SK-N-SH (cell line): ENCODE data around the gene CTCF. TPM values are rescaled to one million over a fixed set of nuclear protein-coding genes. Genes with fewer than 3 reads are reported as not detected.

Experiments
- CTCF ChIA-PET: fragments of 300-600, 350-600 bp; formaldehyde crosslinking; extraction: SDS; loops from one replicate; lab custom pipeline; 2021; lab: Yijun Ruan, JAX
- POLR2A ChIA-PET: fragments of 350-600 bp; sonication (Branson Sonifier 250); formaldehyde crosslinking; extraction: SDS; loops from one replicate; lab custom pipeline; 2020; ENCODE audit warnings: antibody characterized with exemption, inconsistent platforms; lab: Yijun Ruan, JAX
- DNase-seq: peaks from one replicate; pipeline ENCODE4 v3.0.0; 2012
- H2AFZ ChIP-seq: fragments of 200-600 bp; sonication (generic); 2 replicates; pipeline ENCODE4 v1.8.1; 2016; ENCODE audit warnings: antibody characterized with exemption, mild to moderate bottlenecking, low read depth
- H3F3A ChIP-seq: fragments of 200-600 bp; sonication (generic); replicated peaks from 2 replicates; pipeline ENCODE3; 2016; ENCODE audit warnings: antibody characterized with exemption, mild to moderate bottlenecking; ENCODE audit not compliant: insufficient read depth
- H3K27ac ChIP-seq, 2 experiments: fragments of 200-500 bp in 1 of 2; fragments of 200-600 bp in 1 of 2; sonication (Bioruptor generic) in 1 of 2; sonication (generic), shearing (Covaris generic) in 1 of 2; 2 replicates each; pipeline versions ENCODE4 v1.5.1 to v1.6.1; 2014 to 2016; ENCODE audit warnings: low read depth in 2 of 2, inconsistent platforms in 1 of 2, low read length in 1 of 2, mild to moderate bottlenecking in 1 of 2, mixed read lengths in 1 of 2
- H3K27me3 ChIP-seq: fragments of 200-600 bp; sonication (generic), shearing (Covaris generic); 2 replicates; pipeline ENCODE4 v1.6.1; 2016; ENCODE audit warnings: mixed run types; ENCODE audit not compliant: insufficient read depth
- H3K36me3 ChIP-seq, 2 experiments: fragments of 200-500 bp in 1 of 2; fragments of 200-600 bp in 1 of 2; sonication (Bioruptor generic) in 1 of 2; sonication (generic) in 1 of 2; replicated peaks in 1 of 2; 2 replicates each; pipeline versions ENCODE3 to v1.5.1; 2014 to 2016; ENCODE audit warnings: low read length in 1 of 2, mild to moderate bottlenecking in 1 of 2; ENCODE audit not compliant: insufficient read depth in 2 of 2, control insufficient read depth in 1 of 2
- H3K4me1 ChIP-seq, 2 experiments: fragments of 200-500 bp in 1 of 2; fragments of 200-600 bp in 1 of 2; sonication (Bioruptor generic) in 1 of 2; sonication (generic), shearing (Covaris generic) in 1 of 2; 2 replicates each; pipeline versions ENCODE4 v1.5.1 to v1.6.1; 2014 to 2016; ENCODE audit warnings: low read depth in 1 of 2, low read length in 1 of 2, mixed run types in 1 of 2; ENCODE audit not compliant: insufficient read depth in 2 of 2, control insufficient read depth in 1 of 2
- H3K4me2 ChIP-seq: fragments of 200-600 bp; sonication (generic), shearing (Covaris generic); 2 replicates; pipeline ENCODE4 v1.6.1; 2017; ENCODE audit warnings: mixed run types
- H3K4me3 ChIP-seq, 2 experiments: fragments of 200-500 bp in 1 of 2; fragments of 200-600 bp in 1 of 2; sonication (Bioruptor generic) in 1 of 2; sonication (generic), shearing (Covaris generic) in 1 of 2; 2 replicates each; pipeline versions ENCODE4 v1.5.1 to v1.8.1; 2014 to 2016; ENCODE audit warnings: low read depth in 2 of 2, inconsistent platforms in 1 of 2, low read length in 1 of 2, mild to moderate bottlenecking in 1 of 2, mixed read lengths in 1 of 2, moderate library complexity in 1 of 2
- H3K79me2 ChIP-seq: fragments of 200-600 bp; sonication (generic); 2 replicates; pipeline ENCODE4 v1.8.1; 2017; ENCODE audit warnings: mild to moderate bottlenecking; ENCODE audit not compliant: insufficient read depth
- H3K9ac ChIP-seq: fragments of 200-600 bp; sonication (generic); 2 replicates; pipeline ENCODE4 v1.6.1; 2017; ENCODE audit warnings: mixed run types
- H3K9me2 ChIP-seq: fragments of 200-600 bp; sonication (generic); 2 replicates; pipeline ENCODE4 v1.6.1; 2017; ENCODE audit warnings: mixed run types
- H3K9me3 ChIP-seq: fragments of 200-600 bp; sonication (generic); 2 replicates; pipeline ENCODE4 v1.6.1; 2017; ENCODE audit warnings: mixed run types, mild to moderate bottlenecking, moderate library complexity
- H4K20me1 ChIP-seq: fragments of 200-600 bp; sonication (generic); 2 replicates; pipeline ENCODE4 v1.6.1; 2017; ENCODE audit warnings: mild to moderate bottlenecking, mixed run types; ENCODE audit not compliant: insufficient read depth
- EP300 ChIP-seq, 2 experiments: IDR thresholded peaks; 2 replicates each; pipeline versions ENCODE4 v1.4.0 to v1.6.1; 2012; ENCODE audit warnings: borderline replicate concordance in 1 of 2, low read depth in 1 of 2, low read length in 1 of 2
- EZH2phosphoT487 ChIP-seq: fragments of 200-600 bp; sonication (generic); IDR thresholded peaks from 2 replicates; pipeline ENCODE4 v1.6.1; 2017; ENCODE audit warnings: low read depth, mixed run types, mild to moderate bottlenecking, antibody characterized with exemption, moderate library complexity, borderline replicate concordance
- FOXJ3 ChIP-seq: sonication (generic); formaldehyde crosslinking; IDR thresholded peaks from 2 replicates; pipeline ENCODE4 v1.5.1; 2020; ENCODE audit warnings: mild to moderate bottlenecking, missing genetic modification reagents
- GATA2 ChIP-seq: sonication (generic); formaldehyde crosslinking; IDR thresholded peaks from 2 replicates; pipeline ENCODE4 v1.5.0; 2020; ENCODE audit warnings: mild to moderate bottlenecking, missing genetic modification reagents
- JUND ChIP-seq: IDR thresholded peaks from 2 replicates; pipeline ENCODE4 v1.4.0; 2012
- MAX ChIP-seq: IDR thresholded peaks from 2 replicates; pipeline ENCODE4 v1.4.0; 2012; ENCODE audit warnings: low read depth
- MXI1 ChIP-seq: IDR thresholded peaks from 2 replicates; pipeline ENCODE4 v1.6.1; 2012; ENCODE audit warnings: mild to moderate bottlenecking, low read depth, low read length, improper control_type of control experiment
- NFIC ChIP-seq: IDR thresholded peaks from 2 replicates; pipeline ENCODE4 v1.4.0; 2012; ENCODE audit warnings: borderline replicate concordance
- NRF1 ChIP-seq: IDR thresholded peaks from 2 replicates; pipeline ENCODE4 v1.6.1; 2012; ENCODE audit warnings: low read depth, mild to moderate bottlenecking, low read length
- PBX3 ChIP-seq: IDR thresholded peaks from 2 replicates; pipeline ENCODE4; 2012
- RCOR1 ChIP-seq: fragments of 150-350 bp; IDR thresholded peaks from 2 replicates; pipeline ENCODE4 v1.6.1; 2017; ENCODE audit warnings: antibody characterized with exemption, low read length
- RFX5 ChIP-seq: IDR thresholded peaks from 2 replicates; pipeline ENCODE4 v1.6.1; 2012; ENCODE audit warnings: mild to moderate bottlenecking, improper control_type of control experiment, low read length
- RXRA ChIP-seq: IDR thresholded peaks from 2 replicates; pipeline ENCODE4 v1.4.0; 2012; ENCODE audit warnings: low read depth, mild to moderate bottlenecking, borderline replicate concordance
- SMC3 ChIP-seq: IDR thresholded peaks from 2 replicates; pipeline ENCODE4 v1.6.1; 2012; ENCODE audit warnings: low read depth, low read length, improper control_type of control experiment
- TAF1 ChIP-seq: IDR thresholded peaks from 2 replicates; pipeline ENCODE4 v1.6.1; 2012; ENCODE audit warnings: low read depth, mild to moderate bottlenecking, low read length, moderate library complexity, borderline replicate concordance
- TCF12 ChIP-seq: IDR thresholded peaks from 2 replicates; pipeline ENCODE4 v1.4.0; 2012
- USF2 ChIP-seq: fragments of 150-350 bp; IDR thresholded peaks from 2 replicates; pipeline ENCODE4 v1.6.1; 2017; ENCODE audit warnings: antibody characterized with exemption, low read length, low read depth, borderline replicate concordance
- YY1 ChIP-seq: IDR thresholded peaks from 2 replicates; pipeline ENCODE4 v1.4.0; 2012; ENCODE audit warnings: low read depth, mild to moderate bottlenecking
- ZBTB33 ChIP-seq: IDR thresholded peaks from 2 replicates; pipeline ENCODE4 v1.4.0; 2012; ENCODE audit warnings: low read depth, borderline replicate concordance
- WGBS: methylation state at CpG from one replicate; pipeline ENCODE4 v1.1.6; 2017; ENCODE audit warnings: low lambda C conversion rate; 5-methylcytosine and 5-hydroxymethylcytosine counted together
- polyA plus RNA-seq, 3 experiments: library from polyadenylated mRNA; depleted of rRNA; stranded (reverse); fragments of >200 nt; gene quantifications; 2 replicates each; pipeline ENCODE4 v1.2.3, GENCODE V29; 2012

CTCF gene
- polyA plus RNA-seq, 1 of the 3 experiments (the other 2 are of a cell fraction) = 19.6 TPM

- H2AFZ ChIP-seq = peak overlapping the region; percentile 91
- H3K79me2 ChIP-seq = peaks cover 48% of the 10 kb centered on the region
- H4K20me1 ChIP-seq = peaks cover 25% of the 10 kb centered on the region
- ChIA-PET POLR2A (interaction anchor here (0.6 to 1.8 kb wide), 8 partner anchors 11 to 335 kb away, joined by 3 to 13 read pairs (median 4); partner anchors contain the start of genes ACD, ATP6V0D1, C16orf86 and ENKD1), CTCF (interaction anchor here (0.8 to 11.6 kb wide), 20 partner anchors 11 to 255 kb away, joined by 3 to 86 read pairs (median 12); partner anchors contain the start of genes ACD, C16orf86, CARMIL2 and ENKD1)
- H3K4me2 ChIP-seq = peak overlapping the region; percentile 89
- peak overlapping the region; percentile 81 for H3K9ac ChIP-seq
- peak overlapping the region; percentile 90 to 96 for H3K27ac ChIP-seq
- 4% methylated on average over 8 of the region's 8 CpGs for WGBS
- no peaks in the 10 kb centered on the region for H3K9me3 ChIP-seq
- peaks cover 0 to 13% of the 10 kb centered on the region in 2 experiments; a peak in 3 of 4 replicates for H3K4me1 ChIP-seq
- H3K9me2 ChIP-seq = no peaks in the 10 kb centered on the region
- no peak for DNase-seq
- H3K36me3 ChIP-seq = no peaks in the 10 kb centered on the region
- TF ChIP-seq RXRA (no peak), ZBTB33 (no peak), FOXJ3 (CRISPR knock-in tag) (no peak), USF2 (no peak), TCF12 (no peak), SMC3 (no peak), NFIC (no peak), JUND (no peak), RCOR1 (no peak), NRF1 (no peak), PBX3 (no peak), TAF1 (no peak), RFX5 (no peak), YY1 (no peak), MAX (no peak), GATA2 (no peak), EP300 (IDR thresholded peaks at IDR 0.05; ENCODE audit: borderline replicate concordance in 1 of 2, low read depth in 1 of 2, low read length in 1 of 2) (no peak), MXI1 (no peak), EZH2phosphoT487 (no peak)
- TF ChIP-seq, all 33 proteins: peak for 0
- H3F3A ChIP-seq = peaks cover 15% of the 10 kb centered on the region
- no peaks in the 10 kb centered on the region for H3K27me3 ChIP-seq
- H3K4me3 ChIP-seq = peak overlapping the region; percentile 73 to 75
These were observed 864 bp upstream of the CTCF start for GRCh38 chr16:67561501-67561823.
